GM19025 (cell line): Measurements from ENCODE around the gene COL4A1.

Experiments
- ATAC-seq: cut with Tn5 transposase; IDR thresholded peaks from one replicate; pipeline ENCODE4 v1.9.1; 2021; ENCODE audit warnings: mild to moderate bottlenecking, low read depth, moderate library complexity; ENCODE audit not compliant: unreplicated experiment

The COL4A1 gene

DNA sequence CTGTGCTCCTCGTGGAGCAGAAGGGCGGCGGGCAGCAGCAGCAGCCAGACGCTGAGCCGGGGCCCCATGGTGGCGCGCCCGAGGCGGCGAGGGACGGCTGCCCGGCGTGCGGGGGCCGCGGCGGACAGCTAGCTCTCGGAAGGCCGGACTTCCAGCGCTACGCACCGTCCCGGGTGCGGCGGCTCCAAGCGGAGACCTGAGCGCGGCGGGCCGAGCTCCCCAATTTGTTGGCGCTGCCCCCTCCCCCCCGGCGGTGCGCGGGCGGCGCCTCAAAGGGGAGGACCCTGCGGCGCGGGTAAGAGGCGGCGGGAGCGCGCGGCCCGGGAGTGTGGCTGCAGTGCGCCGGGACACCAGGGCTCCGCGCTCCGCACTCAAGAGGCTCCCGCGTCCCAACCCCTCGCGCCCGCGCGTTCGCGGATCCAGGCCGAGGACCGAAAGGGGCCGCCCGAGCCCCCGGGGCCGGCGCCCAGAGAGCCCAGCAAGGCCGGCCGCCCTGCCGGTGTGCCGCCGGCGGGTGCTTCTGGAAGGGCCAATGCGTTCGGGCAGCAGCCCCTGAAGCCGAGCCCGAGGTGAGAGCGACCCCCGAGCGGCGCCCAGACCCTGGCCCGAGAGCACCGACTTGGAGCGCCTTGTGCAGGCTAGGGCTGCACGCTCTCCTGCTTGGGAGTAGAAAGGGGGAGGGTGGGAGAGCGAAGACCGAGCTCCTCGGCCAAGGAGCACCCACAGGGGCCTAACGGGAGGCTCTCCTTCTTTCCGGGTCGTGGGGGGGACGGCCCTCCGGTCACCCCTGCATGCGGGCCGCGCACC is at the start of gene COL4A1, which contains the start of gene COL4A2:
TSS of gene COL4A1 (minus strand) at position 198 of the 807 bp plus-strand sequence. CDS start at position 68, 130 bp downstream.
TSS of gene COL4A2 (plus strand) at position 325 of the 807 bp plus-strand sequence. CDS start 620 bp downstream, outside the sequence.
- ATAC-seq, result no peak

DNA sequence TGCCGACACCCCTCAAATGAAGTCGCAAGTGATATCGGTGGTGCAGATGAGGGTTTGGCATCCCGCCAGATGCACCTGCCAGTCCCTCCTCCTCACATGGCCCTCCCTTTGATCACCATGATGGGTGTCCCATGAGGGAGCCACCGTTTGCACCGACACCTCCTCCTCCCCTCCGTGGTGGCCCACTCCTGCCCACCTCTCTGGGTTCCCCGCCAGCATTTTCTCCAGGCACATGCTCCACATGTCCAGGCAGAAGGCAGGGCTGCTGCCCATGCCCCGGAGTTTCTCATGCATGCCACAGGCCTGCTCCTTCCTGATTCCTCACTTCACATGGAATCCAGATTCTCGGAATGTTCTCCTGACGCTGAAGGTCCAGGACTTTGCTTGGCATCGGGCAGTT is 49.4 kb upstream of the COL4A1 start:
- ATAC-seq, result no peak

DNA sequence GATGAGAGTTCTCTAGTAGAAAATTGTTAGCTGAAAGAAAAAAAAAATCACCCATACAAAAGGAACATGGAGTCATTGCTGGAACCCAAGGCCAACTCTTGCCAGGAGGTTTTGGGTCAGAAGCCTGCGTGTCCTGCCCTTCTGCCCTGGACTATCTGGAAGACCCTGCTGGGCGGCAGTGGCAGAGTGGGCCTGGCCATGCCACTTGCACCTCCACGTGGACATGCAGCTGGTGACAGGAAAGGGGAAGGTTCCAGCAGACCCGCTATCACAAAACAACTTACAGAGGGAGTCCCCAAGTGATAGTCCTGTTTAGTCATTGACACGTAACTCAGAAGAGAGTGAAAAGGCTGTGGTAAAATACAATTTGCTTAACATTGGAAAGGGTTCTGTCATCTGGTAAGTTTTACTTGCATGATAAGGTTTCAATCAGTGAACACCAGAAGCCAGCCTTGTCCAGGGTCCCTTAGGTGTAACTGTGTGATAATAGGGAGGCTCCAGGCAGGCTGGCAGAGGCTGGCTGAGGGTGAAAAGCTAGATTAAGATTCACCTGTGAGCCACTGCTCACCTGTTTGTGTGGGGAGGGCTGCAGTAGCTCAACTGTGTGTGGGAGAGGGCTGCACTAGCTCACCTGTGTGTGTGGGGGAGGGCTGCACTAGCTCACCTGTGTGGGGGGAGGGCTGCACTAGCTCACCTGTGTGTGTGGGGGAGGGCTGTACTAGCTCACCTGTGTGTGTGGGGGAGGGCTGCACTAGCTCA is 47.9 kb upstream of the COL4A1 start:
- no peak for ATAC-seq

GRCh38 chr13:110354123-110354627 is 47.2 kb upstream of the COL4A1 start:
- no peak for ATAC-seq

DNA sequence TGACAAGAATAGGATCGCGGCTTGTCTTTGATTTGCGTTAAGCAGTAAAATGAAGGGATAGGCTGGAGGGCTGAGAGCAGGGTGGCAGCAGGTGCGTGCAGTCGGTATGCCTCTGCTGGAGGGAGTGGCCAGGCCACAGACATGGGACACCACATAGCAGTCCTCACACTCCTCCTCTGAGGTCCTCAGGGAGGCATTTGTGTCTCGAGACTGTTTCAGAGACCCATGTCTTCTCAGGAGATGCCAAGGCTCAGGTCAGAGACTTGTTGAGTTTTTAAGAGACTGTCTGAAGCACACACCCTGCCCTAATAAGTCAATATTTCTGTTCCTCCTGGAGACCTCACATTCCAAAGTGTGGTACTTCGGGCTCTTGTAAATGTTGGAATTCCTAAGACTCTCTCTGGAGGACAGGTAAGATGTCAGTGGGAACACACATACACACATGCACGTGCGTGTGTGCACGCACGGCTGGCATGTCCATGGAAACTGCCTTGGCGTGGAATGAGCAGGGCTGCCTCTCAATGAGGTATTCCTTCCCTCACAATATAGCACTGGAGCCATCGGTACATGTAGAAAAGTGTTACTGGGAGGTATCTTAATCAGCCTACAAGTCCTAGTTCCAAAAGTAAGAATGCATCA is 46.5 kb upstream of the COL4A1 start:
- no peak for ATAC-seq

- no peak for ATAC-seq
Measured at GRCh38 chr13:110352735-110353134, 45.8 kb upstream of the COL4A1 start.

GRCh38 chr13:110351636-110352420 is 44.9 kb upstream of the COL4A1 start:
- no peak for ATAC-seq

DNA sequence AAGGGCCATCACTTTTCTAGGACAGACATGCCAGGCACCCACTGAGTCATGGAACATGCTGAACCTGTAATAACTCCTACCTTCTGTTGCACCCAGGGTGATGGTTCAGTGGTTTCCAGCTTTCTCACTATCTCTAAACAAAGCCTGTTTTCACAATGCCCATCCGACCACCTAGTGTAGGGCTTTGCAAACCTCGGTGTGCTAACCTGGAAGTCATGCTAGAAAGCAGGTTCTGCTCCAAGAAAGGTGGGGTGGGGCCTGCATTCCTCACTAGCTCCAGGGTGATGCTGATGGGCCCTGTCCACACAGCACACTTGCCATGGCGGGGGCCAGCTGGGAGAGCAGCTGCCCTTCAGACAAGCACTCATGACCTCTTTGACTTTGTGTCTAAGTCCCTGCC is 43.6 kb upstream of the COL4A1 start:
- ATAC-seq, result no peak

- no peak for ATAC-seq
Measured at GRCh38 chr13:110350049-110350448, 43.1 kb upstream of the COL4A1 start.

DNA sequence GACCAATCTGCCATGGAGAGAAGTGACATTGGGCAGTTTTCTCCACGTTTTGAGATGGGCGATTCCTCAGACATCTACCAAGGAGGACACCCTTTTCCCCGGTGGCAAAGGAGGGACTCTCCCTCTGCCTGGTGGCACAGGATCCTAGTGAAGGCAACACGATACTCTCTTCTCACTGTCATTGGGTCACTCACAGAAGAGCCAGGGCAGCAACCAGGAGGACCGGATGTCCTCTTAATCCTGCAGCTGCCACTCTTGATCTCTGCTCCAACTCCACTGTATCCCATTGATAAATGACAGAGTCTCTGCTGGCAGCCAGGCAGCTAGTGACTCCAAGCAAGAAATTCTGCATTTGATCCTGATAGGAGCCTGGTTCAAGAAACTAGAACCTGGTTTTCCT is 42.3 kb upstream of the COL4A1 start:
- ATAC-seq, result no peak

GRCh38 chr13:110348309-110349105 is 41.5 kb upstream of the COL4A1 start:
- no peak for ATAC-seq

DNA sequence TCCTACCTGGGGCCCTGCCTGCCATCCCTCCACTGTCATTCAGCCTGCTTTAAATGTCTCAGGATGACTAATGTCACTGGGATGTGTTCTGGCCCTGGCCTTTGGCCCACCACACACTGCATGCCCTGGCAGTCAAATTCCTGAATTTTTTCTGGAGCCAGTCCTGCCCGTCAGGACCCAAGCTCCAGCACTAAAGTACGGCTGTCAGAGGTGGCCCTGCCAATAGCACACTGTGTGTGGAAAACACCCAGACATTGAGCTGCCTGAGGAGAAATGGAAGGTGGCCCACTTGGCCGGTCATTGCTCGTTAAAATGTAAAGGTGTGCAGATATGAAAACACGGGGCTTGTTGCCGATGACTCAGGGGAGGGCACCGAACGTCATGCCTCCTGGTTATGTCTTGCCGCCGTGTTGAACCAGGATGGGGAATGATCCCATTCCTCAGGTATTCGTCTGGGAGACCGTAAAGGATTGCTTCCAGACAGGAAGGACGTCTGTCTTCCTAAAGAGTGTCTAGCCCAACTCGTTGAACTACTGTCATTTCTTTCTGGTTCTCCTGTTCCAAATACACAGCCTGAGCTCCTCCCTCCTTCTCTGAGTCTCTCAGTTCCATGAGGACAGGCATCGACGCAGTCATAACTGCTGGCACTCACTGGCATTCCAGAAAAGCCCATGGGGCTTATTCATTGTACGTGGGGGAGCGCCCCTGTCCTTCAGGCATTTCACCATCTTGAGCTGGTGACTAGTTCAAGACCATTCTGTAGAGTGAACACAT is 40.8 kb upstream of the COL4A1 start:
- ATAC-seq, result no peak

DNA sequence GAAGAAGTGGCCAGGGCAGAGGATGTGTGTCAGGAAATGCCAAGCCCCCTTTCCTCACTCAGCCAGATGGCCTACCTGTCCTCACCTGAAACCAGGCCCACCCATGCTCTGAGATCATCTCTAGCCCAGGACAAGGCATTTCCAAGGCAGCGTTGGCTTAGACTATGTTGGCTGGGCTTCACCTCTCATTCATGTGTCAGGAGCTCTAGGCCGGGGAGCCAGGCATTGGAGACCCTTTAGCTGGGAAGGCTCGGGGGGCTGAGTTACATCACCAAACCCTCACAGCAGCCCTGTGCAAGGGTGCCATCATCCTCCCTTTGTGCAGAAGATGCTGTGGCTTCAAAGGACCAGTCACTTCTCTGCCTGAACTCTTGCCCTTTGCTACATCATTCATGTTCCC is 40.1 kb upstream of the COL4A1 start:
- no peak for ATAC-seq

DNA sequence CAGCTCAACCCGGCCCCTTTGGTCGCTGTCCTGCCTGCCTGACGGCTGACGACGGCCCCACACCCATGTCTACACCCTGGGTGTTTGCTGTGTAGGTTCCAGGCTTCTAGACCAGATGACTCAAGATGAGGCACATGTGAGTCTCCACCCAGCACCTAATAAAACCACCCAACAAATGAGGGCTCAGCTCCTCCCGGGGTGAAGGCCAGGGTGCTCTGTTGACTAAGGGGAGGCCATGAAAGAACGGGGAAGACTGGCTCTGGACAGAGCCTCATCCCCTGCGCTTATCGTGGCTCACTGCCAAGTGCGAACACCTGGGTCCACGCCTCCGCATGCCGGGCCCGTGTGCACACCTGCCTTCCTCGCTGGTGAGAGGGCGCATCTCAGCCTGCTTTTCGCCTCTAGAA is 39.7 kb upstream of the COL4A1 start:
- no peak for ATAC-seq

- ATAC-seq, result no peak
Measured at GRCh38 chr13:110345701-110346100, 38.7 kb upstream of the COL4A1 start.

DNA sequence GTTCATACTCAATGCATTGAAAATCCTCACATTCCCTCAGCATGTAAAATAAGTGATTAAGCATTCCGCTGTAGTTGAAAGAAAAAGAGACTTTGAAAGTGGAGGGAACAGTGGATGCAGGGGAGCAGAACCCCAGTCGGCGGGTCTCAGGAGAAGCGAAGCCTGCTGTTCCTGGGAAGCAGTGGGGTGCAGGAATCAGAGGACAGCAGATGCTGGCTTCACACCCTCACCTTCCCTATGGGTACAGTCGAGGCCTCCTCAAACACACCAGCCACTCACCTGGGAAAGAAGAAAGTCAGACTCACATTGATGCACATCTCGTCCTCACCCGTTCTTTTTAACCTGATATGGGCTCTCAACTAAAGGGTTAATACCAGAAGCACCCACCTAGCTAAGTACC is 38.3 kb upstream of the COL4A1 start:
- ATAC-seq, result no peak

- no peak for ATAC-seq
Measured at GRCh38 chr13:110344320-110344719, 37.4 kb upstream of the COL4A1 start.

DNA sequence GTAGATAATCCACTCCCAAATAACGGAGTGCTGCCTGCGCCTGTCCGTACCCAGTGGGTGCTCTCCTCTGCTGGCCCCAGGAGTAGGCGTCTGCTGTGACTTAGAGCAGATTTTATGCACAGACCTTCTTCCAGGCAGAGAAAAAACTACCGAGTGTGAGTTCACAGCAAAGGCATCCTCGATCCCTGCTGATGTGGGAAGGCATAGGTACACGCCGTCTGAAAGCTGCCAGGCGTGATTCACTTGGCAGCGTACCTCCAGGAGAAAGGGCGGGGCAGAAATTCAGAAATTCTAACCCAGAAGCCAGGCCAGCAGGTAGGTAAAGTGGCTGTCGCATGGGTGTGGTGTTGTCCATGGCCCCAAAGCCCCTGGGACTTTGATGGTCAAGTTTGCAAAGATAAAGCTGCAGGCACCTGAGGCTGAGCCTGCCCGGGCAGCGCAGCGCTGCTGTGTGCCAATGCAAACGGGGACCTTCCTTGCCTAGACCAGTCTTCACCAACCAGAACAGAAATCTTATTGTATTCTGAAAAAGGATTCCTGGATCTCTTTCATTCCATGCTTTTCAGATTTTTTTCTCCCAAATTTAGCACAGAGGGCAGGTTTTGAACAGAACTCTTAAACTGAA is 36.4 kb upstream of the COL4A1 start:
- no peak for ATAC-seq
